Stimulated activated CD8-positive, alpha-beta memory T cell treated with anti-CD3 and anti-CD28 coated beads, Interleukin-15, amount 100 ng/mL, for 1 hour (primary cell): Measurements from ENCODE around the gene ADI1.
"Not testable (repeated sequence)": the region's sequence is repeated elsewhere in the genome, so short reads cannot be mapped to it uniquely, and the experiment has no call there.

Experiments
- DNase-seq: peaks from one replicate; pipeline ENCODE4 v3.0.0-alpha.2; 2020; ENCODE audit warnings: low read depth

ADI1 gene

GRCh38 chr2:3462493-3463104 lies 56.7 kb downstream of the ADI1 start:
- no peak for DNase-seq

- peak; percentile 8 for DNase-seq
Measured at GRCh38 chr2:3461801-3462492, 57.4 kb downstream of the ADI1 start.

- DNase-seq: no peak
Measured at GRCh38 chr2:3460831-3461800, 58.2 kb downstream of the ADI1 start.

GRCh38 chr2:3460156-3460555 lies 59.2 kb downstream of the ADI1 start:
- DNase-seq: no peak

GRCh38 chr2:3459185-3460015 lies 59.9 kb downstream of the ADI1 start:
- DNase-seq: no peak

- DNase-seq: no peak
Measured at GRCh38 chr2:3458396-3459184, 60.7 kb downstream of the ADI1 start.

- no peak for DNase-seq
Measured at GRCh38 chr2:3457524-3458395, 61.6 kb downstream of the ADI1 start.

- no peak for DNase-seq
Measured at GRCh38 chr2:3456125-3456524, 63.2 kb downstream of the ADI1 start.

- DNase-seq: no peak
Measured at GRCh38 chr2:3454802-3455201, 64.5 kb downstream of the ADI1 start.

- DNase-seq: not testable (repeated sequence)
Measured at GRCh38 chr2:3454005-3454404, 65.3 kb downstream of the ADI1 start.

- no peak for DNase-seq
Measured at GRCh38 chr2:3453190-3453999, 65.9 kb downstream of the ADI1 start.

- DNase-seq: no peak
Measured at GRCh38 chr2:3451926-3452671, 67.2 kb downstream of the ADI1 start.

- DNase-seq: no peak
Measured at GRCh38 chr2:3451169-3451568, 68.2 kb downstream of the ADI1 start.

GRCh38 chr2:3450385-3451010 lies 68.8 kb downstream of the ADI1 start:
- DNase-seq: no peak

- no peak for DNase-seq
Measured at GRCh38 chr2:3449936-3450335, 69.4 kb downstream of the ADI1 start.

GRCh38 chr2:3449086-3449485 lies 70.2 kb downstream of the ADI1 start:
- DNase-seq: no peak

- DNase-seq: not testable (repeated sequence)
Measured at GRCh38 chr2:3448441-3448911, 70.9 kb downstream of the ADI1 start.

- DNase-seq: no peak
Measured at GRCh38 chr2:3447789-3448317, 71.5 kb downstream of the ADI1 start.
